Stromal cell of bone marrow (primary cell): ENCODE results near the gene IGDCC3.
A peak's percentile ranks its signal among the peaks of the same experiment; 100 is the strongest.
"Not testable (repeated sequence)": the region's sequence is repeated elsewhere in the genome, so short reads cannot be mapped to it uniquely, and the experiment has no call there.

ENCODE experiments used
- DNase-seq: peaks from one replicate; pipeline ENCODE4 v3.0.0-alpha.2; 2012; ENCODE audit warnings: low read depth

IGDCC3 gene

GRCh38 chr15:65370885-65371284, 6.9 kb downstream of the IGDCC3 start:
- DNase-seq: no peak

- DNase-seq: no peak
Observed at GRCh38 chr15:65369651-65370050, 8.2 kb downstream of the IGDCC3 start.

GRCh38 chr15:65369212-65369547, 8.6 kb downstream of the IGDCC3 start:
- no peak for DNase-seq

- DNase-seq: no peak
Observed at GRCh38 chr15:65368302-65369211, 9.2 kb downstream of the IGDCC3 start.

- DNase-seq: no peak
Observed at GRCh38 chr15:65366122-65366892, 11.5 kb downstream of the IGDCC3 start.

GRCh38 chr15:65365229-65365628, 12.6 kb downstream of the IGDCC3 start:
- no peak for DNase-seq

- no peak for DNase-seq
Observed at GRCh38 chr15:65363766-65364165, 14.0 kb downstream of the IGDCC3 start.

- DNase-seq: no peak
Observed at GRCh38 chr15:65363306-65363705, 14.5 kb downstream of the IGDCC3 start.

- no peak for DNase-seq
Observed at GRCh38 chr15:65362491-65362890, 15.3 kb downstream of the IGDCC3 start.

- no peak for DNase-seq
Observed at GRCh38 chr15:65361708-65362459, 15.9 kb downstream of the IGDCC3 start.

- DNase-seq: no peak
Observed at GRCh38 chr15:65360506-65360905, 17.3 kb downstream of the IGDCC3 start.

- no peak for DNase-seq
Observed at GRCh38 chr15:65355988-65356353, 21.8 kb downstream of the IGDCC3 start.

GRCh38 chr15:65355173-65355987, 22.4 kb downstream of the IGDCC3 start:
- no peak for DNase-seq

GRCh38 chr15:65354835-65355172, 23.0 kb downstream of the IGDCC3 start:
- DNase-seq: no peak

GRCh38 chr15:65351972-65352371, 25.8 kb downstream of the IGDCC3 start:
- DNase-seq: not testable (repeated sequence)

- no peak for DNase-seq
Observed at GRCh38 chr15:65349338-65349737, 28.5 kb downstream of the IGDCC3 start.

- not testable (repeated sequence) for DNase-seq
Observed at GRCh38 chr15:65347756-65348155, 30.0 kb downstream of the IGDCC3 start.

- no peak for DNase-seq
Observed at GRCh38 chr15:65346856-65347598, 30.8 kb downstream of the IGDCC3 start.

- peak; percentile 13 for DNase-seq
Observed at GRCh38 chr15:65344914-65345275, 32.9 kb downstream of the IGDCC3 start.

GRCh38 chr15:65344214-65344913, 33.4 kb downstream of the IGDCC3 start:
- DNase-seq: no peak
